Activated gamma-delta T cell treated with Interleukin-2 at 50 U/mL for 16 hours (primary cell): Measurements from ENCODE around the gene COL12A1.
"Not testable (repeated sequence)": the region's sequence is repeated elsewhere in the genome, so short reads cannot be mapped to it uniquely, and the experiment has no call there.

ENCODE experiments used
- DNase-seq: peaks from one replicate; pipeline ENCODE4 v3.0.0-alpha.2; 2020

Gene COL12A1

GRCh38 chr6:75211920-75212590, 6.2 kb upstream of the COL12A1 start:
- no peak for DNase-seq

- DNase-seq = peak; percentile 52
Observed at GRCh38 chr6:75210885-75211739, 5.3 kb upstream of the COL12A1 start.

GRCh38 chr6:75209184-75209723, 3.4 kb upstream of the COL12A1 start:
- DNase-seq = no peak

GRCh38 chr6:75208298-75209183, 2.7 kb upstream of the COL12A1 start:
- peak; percentile 77 for DNase-seq

- no peak for DNase-seq
Observed at GRCh38 chr6:75206576-75207342, 906 bp upstream of the COL12A1 start.

- no peak for DNase-seq
Observed at GRCh38 chr6:75204959-75205775, 686 bp downstream of the COL12A1 start.

- DNase-seq = no peak
Observed at GRCh38 chr6:75204217-75204958, 1.5 kb downstream of the COL12A1 start.

GRCh38 chr6:75203721-75204120, 2.1 kb downstream of the COL12A1 start:
- no peak for DNase-seq

- no peak for DNase-seq
Observed at GRCh38 chr6:75202676-75203131, 3.1 kb downstream of the COL12A1 start.

- no peak for DNase-seq
Observed at GRCh38 chr6:75201901-75202672, 3.8 kb downstream of the COL12A1 start.

- no peak for DNase-seq
Observed at GRCh38 chr6:75201021-75201420, 4.8 kb downstream of the COL12A1 start.

- DNase-seq = no peak
Observed at GRCh38 chr6:75199889-75200288, 6.0 kb downstream of the COL12A1 start.

GRCh38 chr6:75196081-75196687, 9.7 kb downstream of the COL12A1 start:
- no peak for DNase-seq

- no peak for DNase-seq
Observed at GRCh38 chr6:75188221-75188925, 17.5 kb downstream of the COL12A1 start.

- not testable (repeated sequence) for DNase-seq
Observed at GRCh38 chr6:75186581-75186980, 19.3 kb downstream of the COL12A1 start.

- no peak for DNase-seq
Observed at GRCh38 chr6:75183099-75183541, 22.7 kb downstream of the COL12A1 start.

GRCh38 chr6:75180864-75181263, 25.0 kb downstream of the COL12A1 start:
- DNase-seq = no peak

- DNase-seq = no peak
Observed at GRCh38 chr6:75178757-75179156, 27.1 kb downstream of the COL12A1 start.
